Vagina (tissue), 2 donors: ENCODE measurements around the gene DDN.

ENCODE experiments used
- CTCF ChIP-seq, 3 experiments: fragments of 450-650 bp in 2 of 3; fragments of 200-600 bp in 1 of 3; sonication (generic) in 1 of 3; IDR thresholded peaks; one replicate each; pipeline ENCODE4 v1.5.1; 2017 to 2019; ENCODE audit warnings: antibody characterized with exemption in 3 of 3, mild to moderate bottlenecking in 2 of 3, moderate library complexity in 2 of 3
- POLR2A ChIP-seq, 2 donors: fragments of 450-650 bp; IDR thresholded peaks; one replicate each; pipeline ENCODE4 v1.6.1; 2017; ENCODE audit warnings: antibody characterized with exemption in 2 of 2, mild to moderate bottlenecking in 2 of 2, moderate library complexity in 2 of 2
- POLR2AphosphoS5 ChIP-seq, 2 donors: sonication (generic); formaldehyde crosslinking; IDR thresholded peaks; one replicate each; pipeline ENCODE4 v1.9.0; 2017; ENCODE audit warnings: antibody characterized with exemption in 2 of 2, mild to moderate bottlenecking in 2 of 2, low read depth in 1 of 2; ENCODE audit not compliant: insufficient read depth in 1 of 2

- TF ChIP-seq POLR2A (IDR thresholded peaks at IDR 0.05) = no peak
- no peak for TF ChIP-seq CTCF (IDR thresholded peaks at IDR 0.05)
- no peak for TF ChIP-seq POLR2AphosphoS5 (IDR thresholded peaks at IDR 0.05; ENCODE audit: insufficient read depth in 1 of 2, low read depth in 1 of 2)
Observed at GRCh38 chr12:49046129-49046895, 47.1 kb upstream of the DDN start.
